HEK293 (cell line): ENCODE results near the gene DRAP1.
A peak's percentile ranks its signal among the peaks of the same experiment; 100 is the strongest.

Experiments used
- CTCF ChIA-PET: fragments of 350-600 bp; formaldehyde crosslinking; extraction: SDS; loops from one replicate; lab custom pipeline; 2021; ENCODE audit warnings: antibody characterized with exemption; lab: Yijun Ruan, JAX
- POLR2A ChIA-PET: fragments of 300-600 bp; formaldehyde crosslinking; extraction: SDS; loops from one replicate; lab custom pipeline; 2020; ENCODE audit warnings: antibody characterized with exemption, inconsistent platforms; lab: Yijun Ruan, JAX
- H3K27ac ChIP-seq: fragments of 200-500 bp; sonication (Bioruptor generic); 2 replicates; pipeline ENCODE4 v1.5.1; 2014; ENCODE audit warnings: low read depth, low read length, control low read depth, inconsistent platforms; ENCODE audit errors: extremely low read depth
- H3K36me3 ChIP-seq, 2 experiments: fragments of 200-500 bp in 1 of 2; sonication (Bioruptor generic) in 1 of 2; 1 replicate in 1 of 2; 2 replicates in 1 of 2; pipeline ENCODE4 v1.5.1; 2014 to 2017; ENCODE audit warnings: inconsistent platforms in 2 of 2, low read length in 2 of 2; ENCODE audit not compliant: control insufficient read depth in 2 of 2, insufficient read depth in 1 of 2
- H3K4me1 ChIP-seq: fragments of 200-500 bp; sonication (Bioruptor generic); 2 replicates; pipeline ENCODE4 v1.5.1; 2014; ENCODE audit warnings: mild to moderate bottlenecking, low read length, inconsistent platforms; ENCODE audit not compliant: control insufficient read depth, insufficient read depth
- H3K4me3 ChIP-seq: 2 replicates; pipeline ENCODE4 v1.5.1; 2011; ENCODE audit warnings: low read depth, mild to moderate bottlenecking, control low read depth, low read length, moderate library complexity
- H3K9me3 ChIP-seq: fragments of 200-500 bp; sonication (Bioruptor generic); 2 replicates; pipeline ENCODE4 v1.5.1; 2014; ENCODE audit warnings: low read depth, low read length, inconsistent platforms; ENCODE audit not compliant: control insufficient read depth, insufficient read depth
- HIC1 ChIP-seq: fragments of 450-650 bp; formaldehyde crosslinking; IDR thresholded peaks from 2 replicates; pipeline ENCODE4 v1.5.1; 2016; ENCODE audit warnings: missing biosample characterization, missing genetic modification characterization
- HOXA7 ChIP-seq: sonication (generic); formaldehyde crosslinking; IDR thresholded peaks from 2 replicates; pipeline ENCODE4 v1.8.1; 2022; ENCODE audit warnings: missing genetic modification reagents, borderline replicate concordance
- KLF16 ChIP-seq: fragments of 450-650 bp; formaldehyde crosslinking; IDR thresholded peaks from 2 replicates; pipeline ENCODE4 v1.5.1; 2017; ENCODE audit warnings: missing biosample characterization, missing genetic modification characterization
- MYNN ChIP-seq: fragments of 450-650 bp; formaldehyde crosslinking; IDR thresholded peaks from 2 replicates; pipeline ENCODE4 v1.5.1; 2016; ENCODE audit warnings: missing biosample characterization, missing genetic modification characterization, borderline replicate concordance
- PBX3 ChIP-seq: sonication (generic); formaldehyde crosslinking; IDR thresholded peaks from 2 replicates; pipeline ENCODE4 v1.8.1; 2022; ENCODE audit warnings: mild to moderate bottlenecking, moderate library complexity, missing genetic modification reagents
- PRDM10 ChIP-seq: fragments of 450-650 bp; formaldehyde crosslinking; IDR thresholded peaks from 2 replicates; pipeline ENCODE4 v1.5.1; 2016; ENCODE audit warnings: missing biosample characterization, missing genetic modification characterization
- RBAK ChIP-seq: fragments of 450-650 bp; formaldehyde crosslinking; IDR thresholded peaks from 2 replicates; pipeline ENCODE4 v1.5.1; 2016; ENCODE audit warnings: missing biosample characterization, missing genetic modification characterization
- SCRT2 ChIP-seq: fragments of 450-650 bp; formaldehyde crosslinking; IDR thresholded peaks from 2 replicates; pipeline ENCODE4 v1.5.1; 2016; ENCODE audit warnings: missing biosample characterization, missing genetic modification characterization
- ZBTB44 ChIP-seq: fragments of 450-650 bp; IDR thresholded peaks from 2 replicates; pipeline ENCODE4 v1.5.1; 2018; ENCODE audit warnings: missing biosample characterization, mild to moderate bottlenecking, missing genetic modification characterization
- ZFP41 ChIP-seq: fragments of 450-650 bp; formaldehyde crosslinking; IDR thresholded peaks from 2 replicates; pipeline ENCODE4 v1.5.1; 2016; ENCODE audit warnings: missing biosample characterization, missing genetic modification characterization, borderline replicate concordance
- ZNF202 ChIP-seq: fragments of 450-650 bp; formaldehyde crosslinking; IDR thresholded peaks from 2 replicates; pipeline ENCODE4 v1.5.1; 2016; ENCODE audit warnings: missing biosample characterization, missing genetic modification characterization, borderline replicate concordance
- ZNF214 ChIP-seq: fragments of 450-650 bp; formaldehyde crosslinking; IDR thresholded peaks from 2 replicates; pipeline ENCODE4 v1.5.1; 2017; ENCODE audit warnings: missing biosample characterization, mild to moderate bottlenecking, missing genetic modification characterization, borderline replicate concordance
- ZNF221 ChIP-seq: fragments of 450-650 bp; formaldehyde crosslinking; IDR thresholded peaks from 2 replicates; pipeline ENCODE4 v1.5.1; 2017; ENCODE audit warnings: missing biosample characterization, missing genetic modification characterization, borderline replicate concordance
- ZNF426 ChIP-seq: fragments of 450-650 bp; formaldehyde crosslinking; IDR thresholded peaks from 2 replicates; pipeline ENCODE4 v1.5.1; 2017; ENCODE audit warnings: missing biosample characterization, missing genetic modification characterization, mild to moderate bottlenecking, inconsistent platforms, moderate library complexity
- ZNF501 ChIP-seq: fragments of 450-650 bp; formaldehyde crosslinking; IDR thresholded peaks from 2 replicates; pipeline ENCODE4 v1.5.1; 2016; ENCODE audit warnings: missing biosample characterization, missing genetic modification characterization
- ZNF518A ChIP-seq: fragments of 450-650 bp; formaldehyde crosslinking; conservative IDR thresholded peaks from 2 replicates; pipeline ENCODE4 v1.5.1; 2016; ENCODE audit warnings: low read depth, missing biosample characterization, missing genetic modification characterization
- ZNF549 ChIP-seq: fragments of 450-650 bp; IDR thresholded peaks from 2 replicates; pipeline ENCODE4 v1.5.1; 2018; ENCODE audit warnings: missing biosample characterization, missing genetic modification characterization, mild to moderate bottlenecking, inconsistent platforms, moderate library complexity
- ZNF670 ChIP-seq: fragments of 450-650 bp; formaldehyde crosslinking; IDR thresholded peaks from 2 replicates; pipeline ENCODE4 v1.5.1; 2016; ENCODE audit warnings: missing biosample characterization, missing genetic modification characterization, low read depth
- ZNF792 ChIP-seq: fragments of 450-650 bp; formaldehyde crosslinking; IDR thresholded peaks from 2 replicates; pipeline ENCODE4 v1.5.1; 2016; ENCODE audit warnings: missing biosample characterization, missing genetic modification characterization
- ZSCAN16 ChIP-seq: fragments of 450-650 bp; formaldehyde crosslinking; IDR thresholded peaks from 2 replicates; pipeline ENCODE4 v1.5.1; 2016; ENCODE audit warnings: missing biosample characterization, missing genetic modification characterization

Gene DRAP1

GRCh38 chr11:65945941-65946558, 26.8 kb downstream of the DRAP1 start:
- CTCF ChIA-PET = interaction anchor here (0.7 to 1.4 kb wide), 4 partner anchors 12 to 242 kb away, joined by 3 to 4 read pairs (median 3); partner anchors contain the start of gene MUS81
- Histone ChIP-seq H3K4me1 (no peaks in the 10 kb centered on the region), H3K9me3 (no peaks in the 10 kb centered on the region), H3K27ac (no peak overlapping the region), H3K4me3 (no peak overlapping the region), H3K36me3 (no peaks in the 10 kb centered on the region)
- TF ChIP-seq SCRT2 (tag by site-specific recombination) = peak; percentile 63
- no peak for TF ChIP-seq ZNF670
- no peak for TF ChIP-seq HOXA7
- POLR2A ChIA-PET = no interaction called here

GRCh38 chr11:65946655-65947054, 27.4 kb downstream of the DRAP1 start:
- no peak overlapping the region for H3K4me3 ChIP-seq
- H3K27ac ChIP-seq = no peak overlapping the region
- no peaks in the 10 kb centered on the region for H3K9me3 ChIP-seq
- POLR2A ChIA-PET = interaction anchor here (0.6 kb wide), 1 partner anchor 62 kb away, joined by 4 read pairs; no protein-coding TSS in a partner anchor
- CTCF ChIA-PET = interaction anchor here (0.7 to 1.4 kb wide), 2 partner anchors 12 to 87 kb away, joined by 3 to 4 read pairs; partner anchors contain the start of gene MUS81
- H3K36me3 ChIP-seq = no peaks in the 10 kb centered on the region
- H3K4me1 ChIP-seq = no peaks in the 10 kb centered on the region
- TF ChIP-seq ZNF549 (no peak), RBAK (tag by site-specific recombination) (no peak), HIC1 (tag by site-specific recombination) (no peak), PBX3 (no peak), ZNF518A (tag by site-specific recombination) (no peak), ZNF670 (no peak), MYNN (tag by site-specific recombination) (no peak), ZBTB44 (tag by site-specific recombination) (no peak), ZNF202 (tag by site-specific recombination) (no peak), ZNF501 (tag by site-specific recombination) (no peak), ZNF792 (no peak), ZNF426 (no peak), ZFP41 (tag by site-specific recombination) (no peak), KLF16 (tag by site-specific recombination) (no peak), ZNF221 (no peak), ZNF214 (no peak), ZSCAN16 (tag by site-specific recombination) (no peak), PRDM10 (tag by site-specific recombination) (no peak)
